ENCODE data around the gene RNASEH2B.

DNA sequence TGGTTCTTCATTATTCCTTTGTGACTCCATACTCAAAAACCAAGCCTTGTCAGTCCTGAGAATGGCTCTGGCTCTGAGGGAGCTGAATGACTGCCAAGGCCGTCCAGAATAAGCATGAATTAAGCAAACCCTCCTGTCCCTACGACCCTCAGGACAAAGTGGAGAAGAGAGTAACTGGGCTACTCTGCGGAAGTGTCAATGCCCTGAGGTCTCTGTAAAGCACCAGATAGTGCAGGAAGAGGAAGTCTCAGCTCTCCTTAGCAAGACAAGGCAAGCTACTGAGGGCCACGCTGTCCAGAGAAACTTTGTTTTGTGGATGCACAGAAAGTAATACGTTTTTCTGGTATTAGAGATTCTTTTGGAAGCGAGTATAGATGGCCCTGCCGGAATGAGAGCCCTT lies 94.1 kb downstream of the RNASEH2B start:
- TF ChIP-seq, protein P1, sequence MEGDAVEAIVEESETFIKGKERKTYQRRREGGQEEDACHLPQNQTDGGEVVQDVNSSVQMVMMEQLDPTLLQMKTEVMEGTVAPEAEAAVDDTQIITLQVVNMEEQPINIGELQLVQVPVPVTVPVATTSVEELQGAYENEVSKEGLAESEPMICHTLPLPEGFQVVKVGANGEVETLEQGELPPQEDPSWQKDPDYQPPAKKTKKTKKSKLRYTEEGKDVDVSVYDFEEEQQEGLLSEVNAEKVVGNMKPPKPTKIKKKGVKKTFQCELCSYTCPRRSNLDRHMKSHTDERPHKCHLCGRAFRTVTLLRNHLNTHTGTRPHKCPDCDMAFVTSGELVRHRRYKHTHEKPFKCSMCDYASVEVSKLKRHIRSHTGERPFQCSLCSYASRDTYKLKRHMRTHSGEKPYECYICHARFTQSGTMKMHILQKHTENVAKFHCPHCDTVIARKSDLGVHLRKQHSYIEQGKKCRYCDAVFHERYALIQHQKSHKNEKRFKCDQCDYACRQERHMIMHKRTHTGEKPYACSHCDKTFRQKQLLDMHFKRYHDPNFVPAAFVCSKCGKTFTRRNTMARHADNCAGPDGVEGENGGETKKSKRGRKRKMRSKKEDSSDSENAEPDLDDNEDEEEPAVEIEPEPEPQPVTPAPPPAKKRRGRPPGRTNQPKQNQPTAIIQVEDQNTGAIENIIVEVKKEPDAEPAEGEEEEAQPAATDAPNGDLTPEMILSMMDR (IDR thresholded peaks at IDR 0.05), result no peak
- no peak for TF ChIP-seq ZFX (IDR thresholded peaks at IDR 0.05; ENCODE audit: borderline replicate concordance)
